KMS-11 (cell line): ENCODE measurements around the gene GPR180.

Source experiments
- H2AFZ ChIP-seq: fragments of 200-600 bp; sonication (generic); 2 replicates; pipeline ENCODE4 v1.6.1; 2016; ENCODE audit warnings: antibody characterized with exemption, mixed run types, low read depth
- H3K27ac ChIP-seq: fragments of 200-600 bp; sonication (generic); 2 replicates; pipeline ENCODE4 v1.6.1; 2016; ENCODE audit warnings: mild to moderate bottlenecking, mixed run types
- H3K27me3 ChIP-seq: fragments of 200-600 bp; sonication (generic); 2 replicates; pipeline ENCODE4 v1.6.1; 2017; ENCODE audit warnings: mild to moderate bottlenecking, low read depth, mixed run types, moderate library complexity; ENCODE audit not compliant: insufficient read depth
- H3K36me3 ChIP-seq: fragments of 200-600 bp; sonication (generic); 2 replicates; pipeline ENCODE4 v1.6.1; 2017; ENCODE audit warnings: mild to moderate bottlenecking, mixed run types; ENCODE audit not compliant: insufficient read depth
- H3K4me1 ChIP-seq: fragments of 200-600 bp; sonication (generic); 2 replicates; pipeline ENCODE4 v1.6.1; 2016; ENCODE audit warnings: mild to moderate bottlenecking, low read depth, mixed run types; ENCODE audit not compliant: poor library complexity, severe bottlenecking
- H3K4me2 ChIP-seq: fragments of 200-600 bp; sonication (generic); 2 replicates; pipeline ENCODE4 v1.7.0; 2016; ENCODE audit warnings: mild to moderate bottlenecking, mixed run types
- H3K4me3 ChIP-seq: fragments of 200-600 bp; sonication (generic); IDR thresholded peaks from 2 replicates; pipeline ENCODE4 v1.6.1; 2017; ENCODE audit warnings: low read depth, low read length, mixed read lengths; ENCODE audit not compliant: insufficient read depth
- H3K79me2 ChIP-seq: fragments of 200-600 bp; sonication (generic); 2 replicates; pipeline ENCODE4 v1.6.1; 2016; ENCODE audit warnings: low read depth, mixed run types; ENCODE audit not compliant: insufficient read depth
- H3K9ac ChIP-seq: fragments of 200-600 bp; sonication (generic); 2 replicates; pipeline ENCODE4 v1.6.1; 2016; ENCODE audit warnings: mild to moderate bottlenecking, mixed run types
- H4K20me1 ChIP-seq: fragments of 200-600 bp; sonication (generic); 2 replicates; pipeline ENCODE4 v1.6.1; 2016; ENCODE audit warnings: mild to moderate bottlenecking, mixed run types; ENCODE audit not compliant: insufficient read depth
- TF ChIP-seq, protein P1 (sequence below): fragments of 200-600 bp; sonication (generic); conservative IDR thresholded peaks from 2 replicates; pipeline ENCODE4 v1.6.1; 2017; ENCODE audit warnings: low read depth, mild to moderate bottlenecking, antibody characterized with exemption, low read length, moderate library complexity, mixed read lengths

The GPR180 gene

DNA sequence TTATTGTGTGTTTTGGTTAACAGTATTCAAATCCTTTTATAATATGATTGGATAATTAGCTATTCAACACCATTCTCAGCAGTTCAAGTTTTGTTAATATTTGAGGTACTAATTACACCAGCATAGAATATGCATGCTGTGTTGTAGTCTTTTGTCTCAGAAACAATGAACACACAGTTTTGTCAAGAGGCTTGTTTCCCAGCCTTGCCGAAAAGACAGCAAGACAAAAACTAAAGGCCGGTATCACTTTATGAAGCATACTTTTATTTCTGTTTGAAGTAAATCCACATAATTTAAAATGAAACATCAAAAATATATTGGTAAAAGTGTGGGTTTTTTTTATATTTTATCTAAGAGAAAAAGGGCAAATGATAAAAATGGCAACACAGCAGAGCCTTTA is 7.5 kb downstream of the GPR180 start:
- H3K36me3 ChIP-seq = no peaks in the 10 kb centered on the region
- H4K20me1 ChIP-seq = no peaks in the 10 kb centered on the region
- H2AFZ ChIP-seq = no peak overlapping the region
- TF ChIP-seq, protein P1, sequence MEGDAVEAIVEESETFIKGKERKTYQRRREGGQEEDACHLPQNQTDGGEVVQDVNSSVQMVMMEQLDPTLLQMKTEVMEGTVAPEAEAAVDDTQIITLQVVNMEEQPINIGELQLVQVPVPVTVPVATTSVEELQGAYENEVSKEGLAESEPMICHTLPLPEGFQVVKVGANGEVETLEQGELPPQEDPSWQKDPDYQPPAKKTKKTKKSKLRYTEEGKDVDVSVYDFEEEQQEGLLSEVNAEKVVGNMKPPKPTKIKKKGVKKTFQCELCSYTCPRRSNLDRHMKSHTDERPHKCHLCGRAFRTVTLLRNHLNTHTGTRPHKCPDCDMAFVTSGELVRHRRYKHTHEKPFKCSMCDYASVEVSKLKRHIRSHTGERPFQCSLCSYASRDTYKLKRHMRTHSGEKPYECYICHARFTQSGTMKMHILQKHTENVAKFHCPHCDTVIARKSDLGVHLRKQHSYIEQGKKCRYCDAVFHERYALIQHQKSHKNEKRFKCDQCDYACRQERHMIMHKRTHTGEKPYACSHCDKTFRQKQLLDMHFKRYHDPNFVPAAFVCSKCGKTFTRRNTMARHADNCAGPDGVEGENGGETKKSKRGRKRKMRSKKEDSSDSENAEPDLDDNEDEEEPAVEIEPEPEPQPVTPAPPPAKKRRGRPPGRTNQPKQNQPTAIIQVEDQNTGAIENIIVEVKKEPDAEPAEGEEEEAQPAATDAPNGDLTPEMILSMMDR = no peak
- H3K79me2 ChIP-seq = no peaks in the 10 kb centered on the region
- no peak overlapping the region for H3K27ac ChIP-seq
- H3K4me3 ChIP-seq = no peak overlapping the region
- H3K4me2 ChIP-seq = no peak overlapping the region
- H3K27me3 ChIP-seq = no peaks in the 10 kb centered on the region
- H3K9ac ChIP-seq = no peak overlapping the region
- no peaks in the 10 kb centered on the region for H3K4me1 ChIP-seq

DNA sequence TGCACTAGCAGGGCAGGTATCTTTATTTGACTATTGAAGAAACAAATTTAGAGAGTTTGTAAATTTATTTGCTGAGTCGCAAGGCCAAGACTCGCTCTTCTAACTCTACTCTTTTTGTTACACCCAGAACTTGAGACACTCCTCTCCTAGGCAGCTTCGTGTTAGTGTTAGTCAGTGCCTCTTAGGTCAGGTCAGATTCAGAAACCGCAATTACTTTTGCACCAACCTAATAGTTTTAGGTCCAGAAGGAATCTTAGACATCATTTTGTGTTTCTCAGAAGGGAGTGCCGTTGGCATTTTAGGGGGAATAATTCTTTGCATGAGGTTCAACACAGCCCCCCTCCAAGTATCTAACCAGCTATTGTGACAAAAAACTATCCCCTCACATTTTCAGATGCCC is 8.8 kb downstream of the GPR180 start:
- Histone ChIP-seq H3K9ac (no peak overlapping the region), H3K27me3 (no peaks in the 10 kb centered on the region), H3K79me2 (no peaks in the 10 kb centered on the region), H3K27ac (no peak overlapping the region), H3K36me3 (no peaks in the 10 kb centered on the region), H3K4me2 (no peak overlapping the region), H3K4me3 (no peak overlapping the region), H3K4me1 (no peaks in the 10 kb centered on the region), H4K20me1 (no peaks in the 10 kb centered on the region), H2AFZ (no peak overlapping the region)
- TF ChIP-seq, protein P1 = no peak

DNA sequence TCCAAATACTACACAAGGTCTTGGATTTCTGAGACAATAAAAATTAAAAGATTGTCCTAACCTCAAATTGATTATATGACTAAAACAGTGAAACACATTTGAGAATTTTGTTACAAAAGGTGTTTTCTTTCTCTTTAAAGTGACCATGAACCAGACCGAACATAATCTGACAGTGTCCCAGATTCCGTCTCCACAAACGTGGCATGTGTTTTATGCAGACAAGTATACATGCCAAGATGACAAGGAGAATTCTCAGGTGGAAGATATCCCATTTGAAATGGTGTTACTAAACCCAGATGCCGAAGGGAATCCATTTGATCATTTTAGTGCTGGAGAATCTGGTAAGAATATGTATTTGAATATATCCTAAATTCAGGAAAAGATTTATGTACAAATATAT is 10.4 kb downstream of the GPR180 start:
- H3K36me3 ChIP-seq = no peaks in the 10 kb centered on the region
- no peak overlapping the region for H3K4me3 ChIP-seq
- no peak overlapping the region for H3K27ac ChIP-seq
- H3K4me2 ChIP-seq = no peak overlapping the region
- no peak overlapping the region for H2AFZ ChIP-seq
- H3K9ac ChIP-seq = no peak overlapping the region
- H3K4me1 ChIP-seq = no peaks in the 10 kb centered on the region
- TF ChIP-seq, protein P1 = no peak
- no peaks in the 10 kb centered on the region for H4K20me1 ChIP-seq
- H3K79me2 ChIP-seq = no peaks in the 10 kb centered on the region
- no peaks in the 10 kb centered on the region for H3K27me3 ChIP-seq

DNA sequence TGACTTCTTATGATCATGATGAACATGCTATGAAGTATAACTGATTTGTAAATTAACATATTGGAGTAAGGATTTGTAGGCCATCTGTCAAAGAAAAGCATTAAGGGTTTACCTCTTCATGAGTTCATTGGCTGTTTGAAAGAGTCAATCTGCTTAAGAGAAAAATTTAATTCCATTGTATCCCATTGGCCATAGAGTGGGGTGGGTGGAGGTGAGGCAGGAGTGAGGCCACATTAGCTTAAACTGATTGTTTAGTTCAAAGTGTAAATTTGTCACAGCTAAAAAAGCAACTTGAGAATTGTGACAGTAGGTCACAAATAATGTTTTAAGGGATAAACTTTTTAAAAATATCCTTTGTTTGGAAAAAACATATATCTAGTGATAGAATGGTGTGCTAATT is 11.4 kb downstream of the GPR180 start:
- no peak overlapping the region for H2AFZ ChIP-seq
- H3K4me1 ChIP-seq = no peaks in the 10 kb centered on the region
- H3K79me2 ChIP-seq = no peaks in the 10 kb centered on the region
- no peaks in the 10 kb centered on the region for H3K27me3 ChIP-seq
- no peak overlapping the region for H3K4me2 ChIP-seq
- TF ChIP-seq, protein P1 = no peak
- H3K9ac ChIP-seq = no peak overlapping the region
- no peak overlapping the region for H3K4me3 ChIP-seq
- no peaks in the 10 kb centered on the region for H3K36me3 ChIP-seq
- no peaks in the 10 kb centered on the region for H4K20me1 ChIP-seq
- no peak overlapping the region for H3K27ac ChIP-seq
